HG02678 (cell line): Measurements from ENCODE around the gene UBC.

Experiments used
- ATAC-seq: cut with Tn5 transposase; IDR thresholded peaks from one replicate; pipeline ENCODE4 v1.9.1; 2021; ENCODE audit warnings: mild to moderate bottlenecking, moderate library complexity; ENCODE audit not compliant: unreplicated experiment

Gene UBC

DNA sequence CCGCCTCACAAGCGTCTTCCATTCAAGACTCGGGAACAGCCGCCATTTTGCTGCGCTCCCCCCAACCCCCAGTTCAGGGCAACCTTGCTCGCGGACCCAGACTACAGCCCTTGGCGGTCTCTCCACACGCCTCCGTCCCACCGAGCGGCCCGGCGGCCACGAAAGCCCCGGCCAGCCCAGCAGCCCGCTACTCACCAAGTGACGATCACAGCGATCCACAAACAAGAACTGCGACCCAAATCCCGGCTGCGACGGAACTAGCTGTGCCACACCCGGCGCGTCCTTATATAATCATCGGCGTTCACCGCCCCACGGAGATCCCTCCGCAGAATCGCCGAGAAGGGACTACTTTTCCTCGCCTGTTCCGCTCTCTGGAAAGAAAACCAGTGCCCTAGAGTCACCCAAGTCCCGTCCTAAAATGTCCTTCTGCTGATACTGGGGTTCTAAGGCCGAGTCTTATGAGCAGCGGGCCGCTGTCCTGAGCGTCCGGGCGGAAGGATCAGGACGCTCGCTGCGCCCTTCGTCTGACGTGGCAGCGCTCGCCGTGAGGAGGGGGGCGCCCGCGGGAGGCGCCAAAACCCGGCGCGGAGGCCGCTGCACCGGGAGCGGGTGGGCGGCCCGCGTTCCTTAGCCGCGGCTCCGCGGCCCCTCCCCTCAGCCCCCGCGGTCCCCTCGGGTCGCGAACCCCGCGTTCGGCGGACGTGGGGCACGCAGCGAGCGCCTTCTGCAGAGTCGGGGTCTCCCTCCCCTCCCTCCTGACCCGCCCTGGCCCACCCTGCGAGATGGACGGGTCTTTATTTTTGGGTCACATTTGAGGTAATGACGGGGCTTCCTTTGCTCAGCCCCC lies at the start of gene UBC:
TSS of gene UBC (minus strand) at position 259 of the 847 bp plus-strand sequence. CDS start 879 bp downstream, outside the sequence.
- peak; percentile 39 for ATAC-seq

DNA sequence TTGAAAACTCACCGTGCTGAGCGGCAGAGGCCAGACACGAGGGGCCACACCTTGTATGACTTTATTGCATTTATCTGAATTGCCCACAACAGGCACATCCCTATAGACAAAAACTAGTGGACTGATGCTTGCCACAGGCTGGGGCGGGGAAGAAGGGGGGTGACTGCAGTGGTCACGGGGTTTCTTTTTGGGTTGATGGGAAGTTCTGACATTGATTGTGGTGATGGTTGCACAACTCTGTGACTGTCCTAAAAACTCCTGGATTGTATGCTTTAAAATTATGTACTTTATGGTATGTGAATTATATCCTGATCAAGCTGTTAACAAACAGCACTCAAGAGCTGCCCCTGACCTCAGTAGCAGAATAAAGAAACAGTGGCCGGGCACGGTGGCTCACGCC lies 48.8 kb upstream of the UBC start:
- no peak for ATAC-seq

DNA sequence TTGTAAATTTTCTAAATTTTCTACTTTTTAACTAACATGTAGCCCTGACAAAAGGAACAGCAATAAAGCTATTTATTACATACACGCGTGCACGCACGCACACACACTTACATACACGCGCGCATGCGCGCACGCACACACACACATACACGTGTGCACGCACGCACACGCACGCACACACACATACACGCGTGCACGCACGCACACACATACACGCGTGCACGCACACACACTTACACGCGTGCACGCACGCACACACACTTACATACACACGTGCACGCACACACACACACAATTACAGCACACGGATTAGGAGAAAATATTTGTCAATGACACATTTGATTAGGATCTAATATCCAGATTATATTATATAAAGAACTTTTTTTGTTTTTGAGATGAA lies 46.6 kb upstream of the UBC start:
- ATAC-seq, result no peak

DNA sequence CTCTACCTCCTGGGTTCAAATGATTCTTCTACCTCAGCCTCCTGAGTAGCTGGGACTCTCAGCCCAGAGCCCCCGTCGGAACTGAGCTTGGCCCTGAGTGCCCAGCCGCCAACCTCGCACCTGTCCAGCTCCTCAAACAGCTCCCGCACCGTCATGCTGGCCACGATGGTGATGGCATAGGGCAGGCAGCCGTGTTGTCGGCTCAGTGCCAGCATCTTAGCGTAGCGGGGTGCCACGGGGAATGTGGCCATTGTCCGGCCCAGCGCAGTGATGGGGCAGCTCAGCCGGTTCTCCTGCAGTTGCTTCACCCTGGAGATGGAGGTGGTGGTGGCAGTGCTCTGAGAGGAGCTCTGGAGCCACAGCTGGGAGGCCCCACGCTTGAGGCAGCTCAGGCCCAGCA lies 42.1 kb upstream of the UBC start:
- ATAC-seq, result no peak

DNA sequence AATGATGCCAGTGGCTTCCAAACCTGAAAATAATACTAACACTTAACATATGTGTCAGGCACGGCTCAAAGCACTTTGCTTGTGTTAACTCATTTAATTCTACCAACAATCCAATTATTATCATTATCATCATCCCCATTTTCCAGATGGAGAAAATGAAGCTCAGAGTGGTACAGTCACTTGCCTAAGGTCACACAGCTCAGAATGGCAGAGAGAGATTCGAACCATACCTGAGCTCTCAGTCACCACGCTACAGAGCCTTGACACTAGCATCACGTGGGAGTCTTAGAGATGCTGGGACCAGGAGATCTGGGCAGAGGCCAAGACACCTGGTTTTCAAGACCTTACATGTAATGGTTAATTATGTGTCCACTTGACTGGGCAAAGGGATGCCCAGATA lies 40.3 kb upstream of the UBC start:
- ATAC-seq, result no peak

DNA sequence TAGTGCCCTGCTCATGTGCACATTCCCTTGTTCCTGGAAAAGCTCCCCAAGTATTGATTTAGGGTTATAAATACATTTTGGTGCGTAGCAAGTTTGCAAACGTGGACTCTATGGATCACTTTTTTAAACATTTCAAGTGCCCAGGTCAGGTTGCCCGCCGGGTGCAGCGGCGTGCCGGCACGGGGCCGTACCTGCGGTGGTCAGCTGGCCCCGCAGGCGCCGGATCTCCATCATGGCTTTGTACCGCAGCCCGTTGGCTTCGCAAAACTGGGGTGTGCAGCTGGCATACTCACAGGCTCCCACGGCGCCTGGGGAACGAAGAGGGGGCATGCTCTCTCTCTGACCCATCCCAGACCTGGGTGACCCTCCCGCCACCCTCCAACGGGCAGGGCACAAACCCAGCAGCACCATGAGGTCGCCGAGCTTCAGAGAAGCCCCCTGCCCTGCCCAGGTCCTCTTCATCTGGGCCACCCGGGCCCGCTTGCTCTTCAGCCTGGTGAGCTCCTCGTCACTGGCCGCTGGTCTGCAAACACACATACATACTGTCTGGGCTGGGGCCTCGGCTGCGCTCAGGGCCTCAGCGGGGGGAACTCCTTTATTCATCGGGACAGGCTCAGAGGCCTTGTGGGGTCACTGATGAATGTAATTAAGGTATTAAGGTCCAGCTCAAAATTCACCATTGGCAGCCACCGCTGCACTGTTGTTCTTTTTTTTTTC lies 39.4 kb upstream of the UBC start:
- ATAC-seq, result no peak

DNA sequence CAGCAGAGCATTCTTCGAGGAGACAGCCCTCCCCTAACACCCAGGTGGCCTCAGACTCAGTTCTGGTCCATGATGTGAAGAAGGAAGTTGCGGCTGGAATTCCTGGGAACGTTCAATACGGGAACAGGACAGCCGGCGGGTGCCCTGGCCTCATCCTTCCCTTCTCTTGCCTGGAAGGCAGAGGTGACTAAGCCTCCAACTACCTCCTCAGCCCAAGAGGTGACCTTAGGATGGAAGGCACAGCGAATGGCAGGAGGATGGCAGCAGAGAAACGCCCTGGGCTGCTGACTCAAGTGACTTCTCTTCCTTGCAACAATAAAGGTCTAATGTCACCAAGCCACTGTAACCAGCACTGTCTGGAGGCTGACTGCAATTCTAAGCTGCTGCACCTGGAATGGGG lies 38.4 kb upstream of the UBC start:
- no peak for ATAC-seq

DNA sequence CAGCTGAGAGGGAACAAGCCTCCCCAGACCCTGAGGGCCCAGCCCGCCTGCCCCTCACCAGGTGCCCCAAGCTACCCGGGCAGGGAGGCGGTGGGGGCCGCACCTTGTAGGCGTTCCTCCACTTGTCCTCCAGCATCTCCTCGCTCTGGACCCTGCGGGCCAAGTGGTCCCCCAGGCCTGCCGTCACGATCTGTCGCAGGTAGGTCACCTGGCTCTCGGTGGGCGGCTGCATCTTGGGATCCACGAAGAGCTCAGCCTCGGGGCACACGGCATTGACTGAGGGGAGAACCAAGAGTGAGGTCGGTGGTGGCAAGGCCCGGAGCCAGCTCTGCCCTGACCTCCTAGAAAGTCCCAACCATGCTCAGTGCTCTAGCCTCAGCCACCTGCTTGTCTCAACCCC lies 37.8 kb upstream of the UBC start:
- no peak for ATAC-seq

DNA sequence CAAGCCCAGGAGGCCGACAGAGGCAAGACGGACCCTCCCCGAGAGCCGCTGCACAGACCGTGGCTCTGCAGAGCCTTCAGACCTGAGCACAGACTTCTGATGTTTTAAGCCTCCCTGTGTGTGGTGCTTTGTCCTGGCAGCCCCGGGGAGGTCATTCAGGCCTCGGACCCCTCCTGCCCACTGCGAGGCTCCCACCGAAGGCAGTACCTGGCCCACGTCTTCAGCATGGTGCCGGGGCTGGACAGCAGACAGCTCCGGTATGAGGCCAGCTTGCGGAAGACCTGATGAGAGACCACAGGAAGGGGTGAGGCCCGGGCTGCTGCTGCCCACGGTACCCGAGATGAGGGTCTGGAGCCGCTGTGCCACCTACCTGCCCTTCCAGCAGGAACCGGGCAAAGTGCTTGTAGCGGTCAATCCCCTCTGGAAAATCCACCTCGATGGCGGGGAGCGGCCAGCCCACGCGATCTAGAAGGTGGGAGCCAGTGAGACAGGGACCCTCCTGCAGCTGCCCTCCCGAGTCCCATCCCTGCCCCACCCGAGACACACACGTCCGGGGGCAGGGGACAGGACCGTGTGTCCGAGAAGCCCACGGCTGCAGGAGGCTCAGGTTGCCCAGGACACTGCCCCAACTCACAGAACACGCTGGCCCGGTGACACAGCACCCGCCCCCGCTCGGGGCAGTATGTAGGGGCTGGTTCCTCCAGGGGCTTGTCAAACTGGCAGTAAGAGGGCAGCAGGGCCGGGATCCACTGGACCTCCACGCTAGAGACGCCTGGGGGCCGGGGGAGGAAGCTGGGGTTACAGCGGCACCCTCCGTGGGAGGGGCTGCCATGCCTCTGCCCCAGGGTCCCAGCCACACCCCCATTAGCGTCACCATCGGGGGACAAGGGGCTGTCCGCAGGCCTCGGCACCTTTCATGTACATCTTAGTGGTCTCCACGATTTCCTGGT lies 35.6 kb upstream of the UBC start:
- no peak for ATAC-seq

DNA sequence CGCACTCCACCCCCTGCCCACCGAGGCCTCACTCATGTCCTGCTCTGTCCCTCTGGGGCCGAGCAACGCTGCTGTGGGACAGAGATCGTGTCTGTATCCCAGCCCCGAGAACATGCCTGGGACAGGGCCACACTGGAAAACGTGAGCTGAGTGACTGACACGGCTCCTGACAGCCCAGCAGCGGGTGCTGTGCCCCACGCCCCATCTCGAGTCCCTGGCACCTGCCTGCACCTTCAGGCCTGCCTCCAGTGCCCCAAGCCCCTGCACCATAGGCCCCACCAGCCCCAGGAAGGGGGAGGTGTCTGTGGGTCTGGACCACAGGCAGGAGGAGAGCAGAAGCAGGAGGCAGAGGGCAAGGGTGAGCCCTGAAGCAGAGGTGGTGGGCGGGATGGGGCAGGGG lies 34.6 kb upstream of the UBC start:
- ATAC-seq, result no peak

DNA sequence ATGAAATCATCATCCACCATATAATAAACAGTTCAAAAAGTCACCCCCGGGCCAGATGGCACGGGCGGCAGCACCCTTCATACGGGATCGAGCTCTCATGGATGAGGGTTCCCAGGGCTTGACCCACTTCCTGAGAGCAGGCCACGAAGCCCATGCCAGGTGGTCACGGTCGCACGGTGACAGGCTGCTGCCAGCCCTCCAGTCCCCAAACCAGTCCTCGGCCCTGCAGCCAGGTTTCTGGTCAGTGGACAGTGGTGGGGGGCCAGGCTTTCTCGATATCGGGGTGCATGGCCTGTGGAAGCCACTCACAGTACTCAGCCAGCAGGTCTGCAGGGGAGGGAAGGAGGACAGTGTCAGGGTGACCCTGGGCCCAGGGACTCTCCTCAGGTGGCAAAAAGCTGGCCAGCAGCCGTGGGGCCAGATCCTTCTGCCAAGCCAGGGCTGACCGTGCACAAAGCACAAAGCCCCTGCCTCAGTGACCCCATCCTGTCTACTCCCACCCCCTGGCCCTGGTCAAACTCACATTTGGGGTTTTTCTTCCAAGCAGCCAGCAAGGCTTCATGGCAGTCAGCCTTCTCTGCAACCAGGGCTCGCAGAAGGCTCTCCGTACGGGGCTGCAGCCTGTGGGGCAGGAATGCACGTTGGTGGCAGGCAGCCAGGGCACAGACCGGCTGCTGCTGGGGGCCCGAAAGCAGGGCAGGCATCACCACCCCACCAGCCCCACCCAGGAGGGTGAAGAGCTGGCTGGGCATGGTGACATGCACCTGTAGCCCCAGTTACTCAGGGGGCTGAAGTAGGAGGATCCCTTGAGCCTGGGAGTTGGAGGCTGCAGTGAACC lies 33.3 kb upstream of the UBC start:
- ATAC-seq, result no peak

DNA sequence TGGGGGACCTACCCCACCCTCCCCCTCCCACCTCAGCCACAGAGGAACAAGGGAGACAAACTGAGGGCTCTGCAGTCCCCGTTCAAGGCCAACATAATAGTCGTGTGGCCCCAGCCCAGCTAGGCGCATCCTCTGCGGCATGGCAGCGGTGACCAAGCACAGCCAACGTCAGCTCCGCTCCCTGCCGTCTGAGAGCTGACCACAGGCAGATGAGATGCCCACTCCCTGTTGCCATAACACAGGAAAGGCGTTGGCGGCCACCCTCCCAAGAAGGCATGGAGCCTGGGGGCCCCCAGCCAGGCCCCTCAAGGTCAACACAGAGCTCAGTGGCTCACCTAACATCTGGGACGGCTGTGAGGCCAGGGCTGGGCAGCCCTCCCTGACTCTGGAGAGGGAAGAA lies 32.6 kb upstream of the UBC start:
- no peak for ATAC-seq

DNA sequence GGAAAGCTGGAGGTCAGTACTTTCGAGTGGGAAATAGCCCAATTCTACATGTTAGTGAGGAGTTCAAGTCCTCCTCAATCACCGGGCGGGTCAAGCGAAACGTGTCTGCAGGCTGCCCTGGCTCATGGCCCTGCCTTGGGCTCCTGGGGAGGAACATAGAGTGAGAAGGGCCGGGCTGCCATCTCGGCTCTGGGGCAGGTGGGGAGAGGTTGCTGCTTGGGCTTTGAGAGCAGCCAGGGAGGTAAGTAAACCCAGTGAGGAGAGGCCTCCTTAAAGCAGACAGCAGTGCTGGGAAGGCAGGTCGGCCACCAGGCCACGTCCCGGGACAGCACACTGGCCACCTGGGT lies 32.0 kb upstream of the UBC start:
- no peak for ATAC-seq

DNA sequence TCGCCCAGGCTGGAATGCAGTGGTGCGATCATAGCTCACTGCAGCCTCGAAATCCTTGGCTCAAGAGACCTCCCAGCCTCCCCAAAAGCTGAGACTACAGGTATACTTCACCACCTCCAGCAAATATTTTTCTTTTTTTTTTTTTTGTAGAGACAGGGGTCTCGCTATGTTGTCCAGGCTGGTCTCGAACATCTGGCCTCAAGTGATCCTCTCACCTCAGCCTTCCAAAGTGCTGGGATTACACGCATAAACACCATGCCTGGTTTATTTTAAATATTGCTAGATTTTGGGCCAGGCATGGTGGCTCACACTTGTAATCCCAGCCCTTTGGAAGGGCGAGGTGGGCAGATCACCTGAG lies 26.7 kb upstream of the UBC start:
- ATAC-seq, result no peak

DNA sequence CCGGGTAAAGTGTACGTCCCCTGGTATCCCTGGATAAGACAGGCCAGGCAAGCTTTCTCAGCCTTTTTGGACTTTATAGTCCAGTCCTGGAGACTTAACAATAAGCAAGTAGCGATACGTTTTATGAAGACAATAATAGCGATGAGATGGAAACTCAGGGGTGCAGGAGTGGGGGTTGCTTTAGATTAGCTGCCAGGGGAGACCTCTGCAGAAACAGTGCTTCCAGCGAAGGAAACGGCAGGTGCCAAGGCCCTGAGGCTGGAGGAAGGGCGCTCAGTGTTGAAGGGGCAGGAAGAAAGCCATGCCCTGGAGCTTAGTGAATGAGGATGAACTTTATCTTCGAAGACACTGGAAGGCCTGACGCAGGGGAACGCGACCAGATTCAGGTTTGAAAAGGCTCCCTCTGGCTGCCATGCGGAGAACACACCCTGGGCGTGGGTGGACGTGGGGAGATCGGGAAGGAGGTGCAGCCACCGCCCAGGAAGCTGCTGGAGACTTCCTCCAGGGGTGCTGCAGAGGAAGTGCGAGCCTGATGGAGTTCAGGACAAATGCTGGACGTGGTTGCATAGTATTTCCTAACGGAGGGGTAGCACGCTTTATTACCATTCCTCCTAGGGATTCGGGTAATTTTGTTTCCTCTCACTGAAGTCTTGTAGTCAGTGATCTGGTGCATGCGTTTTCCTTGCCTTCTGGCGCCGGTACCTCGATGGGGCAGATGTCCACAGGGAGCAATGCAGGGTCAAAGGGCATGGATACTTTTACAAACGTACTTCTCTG lies 26.1 kb upstream of the UBC start:
- ATAC-seq, result peak; percentile 41

DNA sequence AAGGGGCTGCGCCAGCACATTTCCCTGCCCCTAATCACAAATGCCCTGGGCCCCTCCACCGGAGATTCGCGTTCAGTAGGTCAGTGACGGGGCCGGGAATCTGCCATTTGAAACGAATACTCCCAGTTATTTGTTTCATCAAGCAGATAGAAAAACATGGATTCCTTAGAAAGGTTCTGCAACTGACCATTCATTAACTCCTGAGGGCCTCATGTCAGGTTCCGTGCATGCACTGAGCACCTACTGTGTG lies 25.6 kb upstream of the UBC start:
- peak; percentile 4 for ATAC-seq

DNA sequence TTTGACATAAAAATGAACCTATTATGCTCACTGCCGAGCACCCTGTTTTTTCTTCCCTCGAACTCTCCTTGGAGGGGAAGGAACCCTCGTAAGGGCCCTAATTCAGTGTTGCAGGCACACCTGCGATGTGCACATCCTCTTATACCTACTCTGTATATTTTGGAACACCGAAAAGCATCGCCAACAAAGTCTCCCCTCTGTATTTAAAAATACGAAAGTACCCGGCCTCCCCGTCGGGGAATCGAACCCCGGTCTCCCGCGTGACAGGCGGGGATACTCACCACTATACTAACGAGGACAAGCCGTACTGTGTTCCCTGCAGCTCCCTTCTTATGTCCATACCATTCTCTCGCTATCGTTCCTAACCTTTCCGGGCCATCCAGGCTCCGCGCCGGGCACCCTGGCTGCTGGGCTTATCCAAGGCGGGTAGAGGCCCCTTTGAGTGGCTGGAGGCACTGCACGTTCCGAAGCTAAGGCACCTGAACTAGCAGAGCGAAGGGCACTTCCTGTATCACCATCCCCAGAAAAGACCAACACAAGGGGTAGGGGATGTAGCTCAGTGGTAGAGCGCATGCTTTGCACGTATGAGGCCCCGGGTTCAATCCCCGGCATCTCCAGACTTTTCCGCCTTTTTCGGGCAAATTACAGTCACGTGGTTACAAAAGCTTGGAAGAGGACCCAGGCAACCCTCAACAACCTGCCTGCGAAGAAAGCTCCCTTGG lies 25.1 kb upstream of the UBC start:
- ATAC-seq, result peak; percentile 59

DNA sequence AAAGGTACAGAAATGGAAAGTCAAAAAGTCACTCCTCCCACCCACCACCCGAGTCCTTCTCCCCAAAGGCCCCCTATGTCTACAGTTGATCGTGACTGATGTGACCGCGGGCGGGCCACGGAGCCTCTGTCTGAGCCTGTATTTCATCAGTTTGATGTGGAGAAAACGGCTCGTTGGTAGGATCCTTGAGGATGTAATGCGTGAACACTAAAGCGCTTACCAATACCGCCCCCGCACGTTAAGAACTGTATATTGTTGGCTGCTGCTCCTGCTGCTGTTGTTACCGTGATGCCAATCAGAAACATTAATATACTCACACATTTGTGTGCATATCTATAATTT lies 24.6 kb upstream of the UBC start:
- peak; percentile 35 for ATAC-seq

DNA sequence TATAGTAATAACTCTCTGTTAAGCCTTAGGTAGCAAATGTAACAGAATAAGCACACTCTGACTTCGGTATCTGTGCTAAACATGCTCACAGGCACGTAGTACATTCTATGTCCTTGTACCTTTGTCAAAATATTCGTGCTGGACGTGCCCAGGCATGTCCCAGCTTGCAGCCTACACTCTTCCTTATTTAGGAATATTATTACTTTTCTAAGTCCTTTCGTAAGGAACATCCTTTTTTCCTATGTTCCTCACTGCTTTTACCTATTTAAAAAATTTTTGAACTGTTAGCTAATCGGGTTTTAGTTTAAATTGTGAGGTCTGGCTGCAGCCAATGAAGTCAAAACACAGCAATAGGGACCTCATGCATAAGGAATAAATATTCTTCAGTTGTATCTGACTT lies 24.1 kb upstream of the UBC start:
- ATAC-seq, result no peak

DNA sequence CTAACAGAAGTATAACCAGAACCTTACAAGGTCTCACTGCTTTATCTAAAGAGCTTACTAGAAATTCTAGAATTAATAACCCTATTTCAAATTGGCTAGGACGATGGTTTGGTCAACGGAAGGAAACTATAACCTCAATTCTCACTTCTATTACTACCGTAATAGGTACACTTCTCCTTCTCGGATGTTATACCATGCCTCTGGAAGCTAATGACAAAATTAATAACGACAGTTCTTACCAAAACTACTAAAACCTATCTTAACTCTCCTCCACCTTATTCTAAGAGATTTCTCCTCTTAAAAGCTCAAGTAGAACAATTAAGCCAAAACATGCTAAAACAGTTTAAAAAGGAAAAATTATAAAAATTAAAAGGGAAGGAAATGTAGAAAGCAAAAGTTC lies 23.7 kb upstream of the UBC start:
- no peak for ATAC-seq
